GM12864 (cell line): ENCODE measurements around the gene ATG10.

Experiments
- DNase-seq: peaks from one replicate; pipeline ENCODE4 v3.0.0-alpha.2; 2011; ENCODE audit warnings: low read depth
- H3K4me3 ChIP-seq: 2 replicates; pipeline ENCODE4 v1.5.1; 2011; ENCODE audit warnings: mild to moderate bottlenecking, low read depth, low read length, control low read depth
- CTCF ChIP-seq: IDR thresholded peaks from 2 replicates; pipeline ENCODE4 v1.5.1; 2011; ENCODE audit warnings: low read depth, mild to moderate bottlenecking, moderate library complexity, low read length, control low read depth, inconsistent platforms; ENCODE audit errors: missing control alignments

ATG10 gene

GRCh38 chr5:82176115-82176814 is 204.4 kb downstream of the ATG10 start:
- H3K4me3 ChIP-seq: no peak overlapping the region
- DNase-seq: no peak
- no peak for TF ChIP-seq CTCF

DNA sequence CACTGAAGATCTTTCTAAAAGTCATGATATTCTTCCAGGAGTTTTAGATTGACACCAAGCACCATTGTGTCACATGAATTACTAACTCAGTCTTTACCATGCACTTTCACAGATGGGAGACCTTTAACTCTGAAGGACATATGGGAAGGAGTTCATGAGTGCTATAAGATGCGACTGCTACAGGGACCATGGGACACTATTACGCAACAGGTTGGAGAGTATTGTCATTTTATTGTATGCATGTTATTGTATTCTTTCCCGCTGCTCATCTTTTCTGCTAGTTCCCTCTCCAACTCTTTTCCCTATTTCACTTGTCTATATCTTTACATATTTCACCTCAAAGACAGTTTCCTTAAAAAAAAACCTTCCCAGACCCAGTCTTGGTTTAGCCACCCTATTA is 206.6 kb downstream of the ATG10 start:
- TF ChIP-seq CTCF: no peak
- DNase-seq: no peak
- H3K4me3 ChIP-seq: no peak overlapping the region

- no peak overlapping the region for H3K4me3 ChIP-seq
- TF ChIP-seq CTCF: no peak
- no peak for DNase-seq
Measured at GRCh38 chr5:82182662-82183061, 210.8 kb downstream of the ATG10 start.

DNA sequence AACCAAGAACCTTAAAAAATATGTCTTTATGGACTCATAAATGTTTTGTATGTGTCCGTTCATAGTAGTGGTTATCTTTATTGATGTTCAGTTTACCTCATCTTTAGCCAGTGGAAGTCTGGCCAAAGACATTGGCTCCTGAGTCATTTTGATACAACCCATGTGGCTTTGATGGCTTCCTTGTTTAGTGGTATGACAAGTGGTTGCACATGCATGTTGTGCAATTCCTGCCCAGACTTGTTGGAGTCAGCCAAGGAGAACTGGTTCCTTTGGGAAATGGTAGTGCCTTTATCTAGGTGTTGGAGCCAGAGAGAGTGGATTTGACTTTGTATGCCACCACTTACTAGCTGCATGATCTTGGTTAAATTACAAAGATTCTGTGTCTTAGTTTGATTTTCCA is 212.0 kb downstream of the ATG10 start:
- no peak for TF ChIP-seq CTCF
- peak; percentile 34 for DNase-seq
- H3K4me3 ChIP-seq: no peak overlapping the region

DNA sequence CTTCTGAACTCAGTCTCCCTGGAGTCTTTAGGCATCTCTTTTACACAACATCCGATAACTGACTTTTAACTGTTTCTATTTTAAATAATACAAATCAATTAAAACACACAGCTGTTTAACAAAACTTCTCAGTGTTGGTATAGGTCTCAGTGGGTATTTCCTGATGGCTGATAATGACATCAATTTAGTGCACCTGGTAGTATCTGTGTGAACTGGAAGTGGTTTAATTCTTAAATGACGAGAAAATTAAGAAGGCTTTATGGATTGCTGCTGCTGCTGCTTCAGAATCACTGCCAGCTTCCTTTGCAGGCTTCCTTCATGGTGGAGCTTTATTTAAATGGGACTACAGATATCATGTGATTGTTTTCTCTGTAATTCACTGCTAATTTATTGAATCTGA is 214.0 kb downstream of the ATG10 start:
- no peak for TF ChIP-seq CTCF
- no peak for DNase-seq
- no peak overlapping the region for H3K4me3 ChIP-seq

DNA sequence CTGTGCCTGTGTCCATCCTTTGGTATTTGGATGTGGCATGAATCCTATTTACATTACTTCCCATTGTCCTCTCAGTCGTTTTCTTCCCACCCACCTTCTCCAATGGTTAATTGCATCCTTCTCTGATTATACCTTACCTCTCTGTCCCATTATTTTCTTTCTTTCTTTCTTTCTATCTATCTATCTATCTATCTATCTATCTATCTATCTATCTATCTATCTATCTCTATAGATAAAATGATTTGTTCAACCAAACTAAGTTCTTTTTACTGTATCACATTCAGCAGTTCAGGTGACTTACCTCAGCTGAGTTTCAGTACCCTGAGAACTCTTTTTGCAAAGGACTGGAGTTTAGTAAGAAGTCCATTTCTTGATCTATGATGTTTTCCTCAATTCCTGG is 225.7 kb downstream of the ATG10 start:
- TF ChIP-seq CTCF: no peak
- DNase-seq: no peak
- H3K4me3 ChIP-seq: no peak overlapping the region

DNA sequence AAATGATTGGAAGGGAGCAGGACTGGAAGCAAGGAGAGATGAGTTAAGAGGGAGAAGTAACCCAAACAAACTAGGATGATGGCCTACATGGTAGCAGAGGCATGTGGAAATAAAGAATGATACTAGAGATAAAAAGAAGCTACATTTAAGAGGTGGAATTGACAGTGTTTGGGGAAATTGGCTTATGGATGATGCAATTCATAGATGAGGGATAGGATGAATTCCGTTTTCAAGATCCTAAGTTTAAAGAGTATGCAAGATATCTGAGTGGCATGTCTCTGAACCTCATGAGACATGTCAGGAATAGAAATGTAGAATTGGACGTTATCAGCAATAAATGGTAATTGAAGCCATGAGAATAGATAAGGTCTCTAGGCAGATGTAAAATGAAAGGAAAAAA is 232.7 kb downstream of the ATG10 start:
- no peak for DNase-seq
- no peak overlapping the region for H3K4me3 ChIP-seq
- TF ChIP-seq CTCF: no peak
